ENCODE measurements around the gene COPE. TPM values are rescaled to one million over a fixed set of nuclear protein-coding genes. Genes with fewer than 3 reads are reported as not detected.
A peak's percentile ranks its signal among the peaks of the same experiment; 100 is the strongest.

Gene COPE
- total RNA-seq, 1 experiment from 2014 or later = 408 TPM

DNA sequence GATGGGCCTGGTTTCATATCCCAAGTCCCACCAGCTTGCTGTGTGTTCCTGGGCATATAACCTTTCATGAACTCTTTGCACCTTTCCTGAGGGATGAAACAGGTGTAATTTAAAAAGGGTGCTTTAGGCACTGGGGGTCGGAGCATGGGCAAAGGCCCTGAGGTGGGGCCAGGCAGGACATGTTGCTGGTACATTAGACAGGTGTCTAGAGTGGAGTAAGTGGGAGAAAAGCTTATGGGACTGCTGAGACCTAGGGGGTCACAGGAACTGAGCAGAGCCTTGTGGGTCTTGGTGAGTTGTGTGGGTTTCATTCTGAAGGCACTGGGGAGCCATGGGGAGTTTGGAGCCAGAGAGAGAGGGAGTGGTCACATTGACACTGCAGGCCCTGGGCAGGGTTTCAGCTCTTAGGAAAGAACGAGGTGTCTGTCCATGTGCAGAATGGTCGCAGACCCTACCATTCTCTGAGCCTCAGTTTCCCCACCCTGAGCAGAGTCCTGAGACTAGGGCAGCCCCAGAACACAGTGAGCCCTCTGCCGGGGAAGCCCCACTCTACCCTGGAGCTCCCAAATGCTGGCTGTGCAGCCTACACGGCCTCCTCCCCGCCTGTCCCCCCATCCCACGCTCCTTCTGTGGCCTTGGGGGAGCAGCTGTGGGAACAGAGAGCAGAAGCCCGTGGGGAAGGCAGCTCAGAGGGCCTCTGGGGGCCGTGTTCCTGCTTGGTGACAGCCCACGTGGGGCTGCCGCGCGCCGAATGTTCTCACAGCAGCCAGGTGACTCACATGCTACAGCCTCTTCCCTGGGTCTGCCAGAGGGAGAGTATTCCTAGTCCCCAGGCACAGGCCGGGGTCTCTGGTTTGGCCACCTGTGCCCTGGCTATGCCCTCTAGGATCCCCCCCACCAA is 29.1 kb upstream of the COPE start:
- Histone ChIP-seq H4K20me1 (ENCODE audit: low read length) (no peaks in the 10 kb centered on the region), H2AFZ (ENCODE audit: low read length) (no peak overlapping the region), H3K4me1 (ENCODE audit: insufficient read depth, low read length) (peaks cover 6% of the 10 kb centered on the region), H3K79me2 (ENCODE audit: low read length) (no peaks in the 10 kb centered on the region), H3K4me3 (ENCODE audit: low read length) (no peak overlapping the region), H3F3A (ENCODE audit: low read length, unreplicated experiment) (no peaks in the 10 kb centered on the region), H3K4me2 (ENCODE audit: low read length) (no peak overlapping the region), H3K36me3 (ENCODE audit: low read depth, low read length) (no peaks in the 10 kb centered on the region), H3K9me2 (replicated peaks; ENCODE audit: low read length) (no peaks in the 10 kb centered on the region), H3K9me3 (ENCODE audit: low read length) (no peaks in the 10 kb centered on the region), H3K27me3 (ENCODE audit: low read length) (no peaks in the 10 kb centered on the region), H3K9ac (ENCODE audit: low read length) (no peak overlapping the region), H3K27ac (ENCODE audit: low read length) (no peak overlapping the region)
- intact Hi-C loops (cut with micrococcal nuclease) = no loop called here
- DNase-seq (peak; percentile 0), ATAC-seq (no peak)
- TF ChIP-seq, protein P1, sequence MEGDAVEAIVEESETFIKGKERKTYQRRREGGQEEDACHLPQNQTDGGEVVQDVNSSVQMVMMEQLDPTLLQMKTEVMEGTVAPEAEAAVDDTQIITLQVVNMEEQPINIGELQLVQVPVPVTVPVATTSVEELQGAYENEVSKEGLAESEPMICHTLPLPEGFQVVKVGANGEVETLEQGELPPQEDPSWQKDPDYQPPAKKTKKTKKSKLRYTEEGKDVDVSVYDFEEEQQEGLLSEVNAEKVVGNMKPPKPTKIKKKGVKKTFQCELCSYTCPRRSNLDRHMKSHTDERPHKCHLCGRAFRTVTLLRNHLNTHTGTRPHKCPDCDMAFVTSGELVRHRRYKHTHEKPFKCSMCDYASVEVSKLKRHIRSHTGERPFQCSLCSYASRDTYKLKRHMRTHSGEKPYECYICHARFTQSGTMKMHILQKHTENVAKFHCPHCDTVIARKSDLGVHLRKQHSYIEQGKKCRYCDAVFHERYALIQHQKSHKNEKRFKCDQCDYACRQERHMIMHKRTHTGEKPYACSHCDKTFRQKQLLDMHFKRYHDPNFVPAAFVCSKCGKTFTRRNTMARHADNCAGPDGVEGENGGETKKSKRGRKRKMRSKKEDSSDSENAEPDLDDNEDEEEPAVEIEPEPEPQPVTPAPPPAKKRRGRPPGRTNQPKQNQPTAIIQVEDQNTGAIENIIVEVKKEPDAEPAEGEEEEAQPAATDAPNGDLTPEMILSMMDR (conservative IDR thresholded peaks at IDR 0.05; ENCODE audit: low read depth, low read length) = no peak
- TF ChIP-seq EZH2 (IDR thresholded peaks at IDR 0.05; ENCODE audit: low read length, unreplicated experiment) = no peak
- no peak for TF ChIP-seq EZH2phosphoT487 (IDR thresholded peaks at IDR 0.05; ENCODE audit: borderline replicate concordance, low read length)
- POLR2A ChIA-PET (ENCODE audit: unreplicated experiment) = no interaction called here
- CTCF ChIA-PET = no interaction called here
- no TSS peak for BruUV-seq (replicated peaks)

DNA sequence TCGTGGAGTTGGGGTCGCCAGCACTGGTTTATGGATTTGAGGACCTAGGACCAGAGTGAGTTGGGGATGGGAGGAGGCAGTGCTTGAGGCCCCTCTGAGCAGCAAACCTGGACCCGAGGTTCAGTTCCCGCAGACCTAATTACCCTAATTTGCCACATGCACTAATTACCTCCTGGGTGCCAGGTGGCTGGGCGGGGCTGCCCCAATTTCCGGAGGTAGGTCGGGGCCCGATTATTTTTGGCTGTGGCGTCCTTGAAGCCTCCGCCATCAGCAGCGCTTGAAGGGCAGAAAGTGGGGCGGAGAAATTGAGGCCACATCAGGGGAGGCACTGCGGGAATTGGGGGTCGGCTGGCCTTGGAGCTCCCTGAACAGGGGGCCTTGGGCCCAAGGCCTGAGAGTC is 27.7 kb upstream of the COPE start:
- Histone ChIP-seq H4K20me1 (ENCODE audit: low read length) (no peaks in the 10 kb centered on the region), H3K9me3 (ENCODE audit: low read length) (no peaks in the 10 kb centered on the region), H3K27me3 (ENCODE audit: low read length) (no peaks in the 10 kb centered on the region), H3K4me1 (ENCODE audit: insufficient read depth, low read length) (peaks cover 6% of the 10 kb centered on the region), H3K79me2 (ENCODE audit: low read length) (no peaks in the 10 kb centered on the region), H3K9me2 (replicated peaks; ENCODE audit: low read length) (no peaks in the 10 kb centered on the region), H3K4me2 (ENCODE audit: low read length) (no peak overlapping the region), H3F3A (ENCODE audit: low read length, unreplicated experiment) (no peaks in the 10 kb centered on the region), H3K9ac (ENCODE audit: low read length) (no peak overlapping the region), H2AFZ (ENCODE audit: low read length) (no peak overlapping the region), H3K4me3 (ENCODE audit: low read length) (no peak overlapping the region), H3K36me3 (ENCODE audit: low read depth, low read length) (no peaks in the 10 kb centered on the region), H3K27ac (ENCODE audit: low read length) (no peak overlapping the region)
- ChIA-PET CTCF (no interaction called here), POLR2A (ENCODE audit: unreplicated experiment) (no interaction called here)
- no peak for ATAC-seq
- no peak for DNase-seq
- BruUV-seq (replicated peaks) = no TSS peak
- intact Hi-C loops (cut with micrococcal nuclease) = no loop called here
- no peak for TF ChIP-seq EZH2 (IDR thresholded peaks at IDR 0.05; ENCODE audit: low read length, unreplicated experiment)
- TF ChIP-seq, protein P1 (conservative IDR thresholded peaks at IDR 0.05; ENCODE audit: low read depth, low read length) = no peak
- no peak for TF ChIP-seq EZH2phosphoT487 (IDR thresholded peaks at IDR 0.05; ENCODE audit: borderline replicate concordance, low read length)

DNA sequence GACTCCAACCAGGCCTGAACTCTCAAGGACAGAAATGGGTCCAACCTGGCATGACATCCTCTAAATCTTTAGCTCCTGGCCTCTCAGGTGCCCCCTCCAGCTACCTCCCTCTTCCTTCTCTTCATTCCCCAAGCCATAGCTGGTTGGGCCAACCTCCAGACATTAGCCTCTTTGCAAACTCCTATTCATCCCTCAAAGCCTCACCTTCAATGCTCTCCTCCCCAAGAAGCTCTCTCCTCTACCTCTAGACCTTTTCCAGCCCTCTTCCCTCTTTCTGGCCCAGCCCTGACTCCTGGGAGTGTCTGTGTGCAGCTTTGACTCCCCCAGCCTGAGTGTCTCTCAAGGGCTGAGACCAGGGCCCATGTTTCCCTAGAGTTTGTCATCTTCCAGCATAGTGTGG is 27.1 kb upstream of the COPE start:
- H3K9ac ChIP-seq (ENCODE audit: low read length) = no peak overlapping the region
- no peak overlapping the region for H3K4me3 ChIP-seq (ENCODE audit: low read length)
- no peaks in the 10 kb centered on the region for H4K20me1 ChIP-seq (ENCODE audit: low read length)
- H3K4me2 ChIP-seq (ENCODE audit: low read length) = no peak overlapping the region
- H3K27me3 ChIP-seq (ENCODE audit: low read length) = no peaks in the 10 kb centered on the region
- intact Hi-C loops (cut with micrococcal nuclease) = no loop called here
- H3K36me3 ChIP-seq (ENCODE audit: low read depth, low read length) = no peaks in the 10 kb centered on the region
- no TSS peak for BruUV-seq (replicated peaks)
- POLR2A ChIA-PET (ENCODE audit: unreplicated experiment) = no interaction called here
- no peaks in the 10 kb centered on the region for H3F3A ChIP-seq (ENCODE audit: low read length, unreplicated experiment)
- H3K27ac ChIP-seq (ENCODE audit: low read length) = no peak overlapping the region
- TF ChIP-seq EZH2phosphoT487 (IDR thresholded peaks at IDR 0.05; ENCODE audit: borderline replicate concordance, low read length) (no peak), EZH2 (IDR thresholded peaks at IDR 0.05; ENCODE audit: low read length, unreplicated experiment) (no peak)
- TF ChIP-seq, protein P1 (conservative IDR thresholded peaks at IDR 0.05; ENCODE audit: low read depth, low read length) = no peak
- H3K79me2 ChIP-seq (ENCODE audit: low read length) = no peaks in the 10 kb centered on the region
- H3K9me2 ChIP-seq (replicated peaks; ENCODE audit: low read length) = no peaks in the 10 kb centered on the region
- ATAC-seq (no peak), DNase-seq (peak; percentile 0)
- no peaks in the 10 kb centered on the region for H3K9me3 ChIP-seq (ENCODE audit: low read length)
- CTCF ChIA-PET = no interaction called here
- H2AFZ ChIP-seq (ENCODE audit: low read length) = no peak overlapping the region
- H3K4me1 ChIP-seq (ENCODE audit: insufficient read depth, low read length) = peaks cover 3% of the 10 kb centered on the region

All from PC-3 (cell line).